MM.1S (cell line): ENCODE data around the gene ADARB2.

Source experiments
- DNase-seq: peaks from one replicate; pipeline ENCODE4 v3.0.0-alpha.2; 2015
- H2AFZ ChIP-seq: fragments of 300-600 bp; sonication (generic); 2 replicates; pipeline ENCODE4 v1.6.0; 2016; ENCODE audit warnings: antibody characterized with exemption, low read length
- H3F3A ChIP-seq: fragments of 300-600 bp; sonication (generic); 2 replicates; pipeline ENCODE4 v1.6.1; 2016; ENCODE audit warnings: mild to moderate bottlenecking, antibody characterized with exemption, low read length, moderate library complexity, mixed read lengths; ENCODE audit not compliant: insufficient read depth
- H3K27ac ChIP-seq: fragments of 300-600 bp; sonication (generic); 2 replicates; pipeline ENCODE4 v1.5.1; 2016; ENCODE audit warnings: mild to moderate bottlenecking, low read length
- H3K27me3 ChIP-seq: fragments of 300-600 bp; sonication (generic); replicated peaks from 2 replicates; pipeline ENCODE4 v1.6.0; 2016; ENCODE audit warnings: low read length; ENCODE audit not compliant: insufficient read depth
- H3K36me3 ChIP-seq: fragments of 300-600 bp; sonication (generic); replicated peaks from 2 replicates; pipeline ENCODE4 v1.6.1; 2016; ENCODE audit warnings: mild to moderate bottlenecking, low read length, mixed read lengths; ENCODE audit not compliant: insufficient read depth
- H3K4me1 ChIP-seq: fragments of 300-600 bp; sonication (generic); 2 replicates; pipeline ENCODE4 v1.6.1; 2016; ENCODE audit warnings: low read length, mixed read lengths
- H3K4me2 ChIP-seq: fragments of 300-600 bp; sonication (generic); 2 replicates; pipeline ENCODE4 v1.6.0; 2016; ENCODE audit warnings: low read depth, low read length
- H3K4me3 ChIP-seq: fragments of 300-600 bp; sonication (generic); 2 replicates; pipeline ENCODE4 v1.5.1; 2016; ENCODE audit warnings: low read length, mixed read lengths
- H3K79me2 ChIP-seq: fragments of 300-600 bp; sonication (generic); 2 replicates; pipeline ENCODE4 v1.6.1; 2016; ENCODE audit warnings: mixed run types, low read length, mixed read lengths
- H3K9ac ChIP-seq: fragments of 300-600 bp; sonication (generic); 2 replicates; pipeline ENCODE4 v1.6.1; 2016; ENCODE audit warnings: low read length, mixed read lengths
- H3K9me2 ChIP-seq: fragments of 300-600 bp; sonication (generic); replicated peaks from 2 replicates; pipeline ENCODE4 v1.6.1; 2016; ENCODE audit warnings: mild to moderate bottlenecking, low read length, mixed read lengths; ENCODE audit not compliant: insufficient read depth
- H3K9me3 ChIP-seq: fragments of 300-600 bp; sonication (generic); replicated peaks from 2 replicates; pipeline ENCODE4 v1.6.1; 2016; ENCODE audit warnings: mild to moderate bottlenecking, low read length, mixed read lengths; ENCODE audit not compliant: insufficient read depth
- H4K20me1 ChIP-seq: fragments of 300-600 bp; sonication (generic); 2 replicates; pipeline ENCODE4 v1.6.1; 2016; ENCODE audit warnings: mild to moderate bottlenecking, low read length, moderate library complexity, mixed read lengths; ENCODE audit not compliant: insufficient read depth
- EZH2 ChIP-seq: fragments of 300-600 bp; sonication (generic); optimal IDR thresholded peaks from 2 replicates; pipeline ENCODE3; 2017; ENCODE audit warnings: low read depth, mild to moderate bottlenecking, antibody characterized with exemption, low read length, mixed read lengths
- EZH2phosphoT487 ChIP-seq: fragments of 300-600 bp; sonication (generic); IDR thresholded peaks from 2 replicates; pipeline ENCODE4 v1.6.1; 2018; ENCODE audit warnings: antibody characterized with exemption, low read length
- TF ChIP-seq, protein P1 (sequence below): fragments of 300-600 bp; sonication (generic); IDR thresholded peaks from 2 replicates; pipeline ENCODE4 v1.5.1; 2016; ENCODE audit warnings: antibody characterized with exemption, low read length, mixed read lengths

ADARB2 gene

DNA sequence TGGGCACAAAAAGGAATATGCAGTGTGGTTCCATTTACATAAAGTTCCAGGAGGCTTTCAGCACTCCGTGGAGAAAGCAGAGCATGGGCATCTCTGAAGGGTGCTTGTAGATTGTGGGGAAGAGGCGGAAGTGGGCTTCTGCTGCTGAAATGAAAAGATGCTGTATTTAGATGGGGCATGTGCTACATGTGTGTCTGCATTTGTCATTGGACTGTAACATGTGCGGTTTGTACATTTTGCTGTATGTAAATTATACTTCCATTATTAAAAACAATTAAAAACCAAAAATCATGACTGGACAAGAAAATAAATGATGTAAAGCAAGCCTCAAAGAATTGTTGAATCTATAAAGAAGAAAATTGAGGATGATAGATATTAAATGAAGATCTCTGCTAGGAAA, 347.1 kb downstream of the ADARB2 start:
- no peak for DNase-seq
- H3K4me3 ChIP-seq: no peak overlapping the region
- no peaks in the 10 kb centered on the region for H3K9me3 ChIP-seq

DNA sequence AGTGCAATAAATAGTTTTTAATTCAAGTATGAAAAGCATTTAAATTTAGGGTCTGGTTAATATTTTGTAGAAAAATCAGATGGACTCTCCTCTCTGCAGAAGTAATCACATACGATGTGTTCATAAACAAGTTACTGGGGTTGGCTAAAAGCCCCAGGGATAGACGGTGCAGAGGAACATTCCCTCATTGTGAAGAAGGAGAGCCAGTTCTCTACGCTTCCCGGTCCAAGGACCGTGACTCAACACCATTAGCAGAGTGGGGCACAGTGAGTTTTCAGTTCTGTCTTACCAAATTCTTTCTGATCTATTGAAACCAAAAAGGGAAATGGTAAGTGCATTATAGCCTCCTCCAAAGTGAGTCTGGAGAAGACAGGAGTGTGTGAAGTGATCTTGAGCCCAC, 353.3 kb downstream of the ADARB2 start:
- no peak overlapping the region for H3K4me3 ChIP-seq
- no peak overlapping the region for H3K9ac ChIP-seq
- no peaks in the 10 kb centered on the region; the same call in 1 of the 2 replicates for H3K27me3 ChIP-seq
- no peaks in the 10 kb centered on the region for H3K9me3 ChIP-seq
- no peaks in the 10 kb centered on the region for H3F3A ChIP-seq
- H2AFZ ChIP-seq: no peak overlapping the region
- DNase-seq: no peak
- H4K20me1 ChIP-seq: no peaks in the 10 kb centered on the region
- H3K27ac ChIP-seq: no peak overlapping the region
- no peaks in the 10 kb centered on the region for H3K4me1 ChIP-seq
- H3K36me3 ChIP-seq: no peaks in the 10 kb centered on the region
- no peaks in the 10 kb centered on the region for H3K79me2 ChIP-seq
- H3K4me2 ChIP-seq: no peak overlapping the region
- TF ChIP-seq EZH2 (no peak), EZH2phosphoT487 (no peak)
- TF ChIP-seq, protein P1, sequence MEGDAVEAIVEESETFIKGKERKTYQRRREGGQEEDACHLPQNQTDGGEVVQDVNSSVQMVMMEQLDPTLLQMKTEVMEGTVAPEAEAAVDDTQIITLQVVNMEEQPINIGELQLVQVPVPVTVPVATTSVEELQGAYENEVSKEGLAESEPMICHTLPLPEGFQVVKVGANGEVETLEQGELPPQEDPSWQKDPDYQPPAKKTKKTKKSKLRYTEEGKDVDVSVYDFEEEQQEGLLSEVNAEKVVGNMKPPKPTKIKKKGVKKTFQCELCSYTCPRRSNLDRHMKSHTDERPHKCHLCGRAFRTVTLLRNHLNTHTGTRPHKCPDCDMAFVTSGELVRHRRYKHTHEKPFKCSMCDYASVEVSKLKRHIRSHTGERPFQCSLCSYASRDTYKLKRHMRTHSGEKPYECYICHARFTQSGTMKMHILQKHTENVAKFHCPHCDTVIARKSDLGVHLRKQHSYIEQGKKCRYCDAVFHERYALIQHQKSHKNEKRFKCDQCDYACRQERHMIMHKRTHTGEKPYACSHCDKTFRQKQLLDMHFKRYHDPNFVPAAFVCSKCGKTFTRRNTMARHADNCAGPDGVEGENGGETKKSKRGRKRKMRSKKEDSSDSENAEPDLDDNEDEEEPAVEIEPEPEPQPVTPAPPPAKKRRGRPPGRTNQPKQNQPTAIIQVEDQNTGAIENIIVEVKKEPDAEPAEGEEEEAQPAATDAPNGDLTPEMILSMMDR: no peak
- no peaks in the 10 kb centered on the region for H3K9me2 ChIP-seq

More for the DNA sequence above, 347.1 kb downstream of the ADARB2 start:
- H3F3A ChIP-seq: no peaks in the 10 kb centered on the region
- H3K4me2 ChIP-seq: no peak overlapping the region
- no peaks in the 10 kb centered on the region for H3K9me2 ChIP-seq
- no peaks in the 10 kb centered on the region for H3K79me2 ChIP-seq
- no peak overlapping the region for H3K9ac ChIP-seq
- H3K27ac ChIP-seq: no peak overlapping the region
- H4K20me1 ChIP-seq: no peaks in the 10 kb centered on the region
- no peak overlapping the region for H2AFZ ChIP-seq
- H3K27me3 ChIP-seq: no peaks in the 10 kb centered on the region
- no peaks in the 10 kb centered on the region for H3K36me3 ChIP-seq
- TF ChIP-seq EZH2: no peak
- TF ChIP-seq, protein P1: no peak
- H3K4me1 ChIP-seq: no peaks in the 10 kb centered on the region

DNA sequence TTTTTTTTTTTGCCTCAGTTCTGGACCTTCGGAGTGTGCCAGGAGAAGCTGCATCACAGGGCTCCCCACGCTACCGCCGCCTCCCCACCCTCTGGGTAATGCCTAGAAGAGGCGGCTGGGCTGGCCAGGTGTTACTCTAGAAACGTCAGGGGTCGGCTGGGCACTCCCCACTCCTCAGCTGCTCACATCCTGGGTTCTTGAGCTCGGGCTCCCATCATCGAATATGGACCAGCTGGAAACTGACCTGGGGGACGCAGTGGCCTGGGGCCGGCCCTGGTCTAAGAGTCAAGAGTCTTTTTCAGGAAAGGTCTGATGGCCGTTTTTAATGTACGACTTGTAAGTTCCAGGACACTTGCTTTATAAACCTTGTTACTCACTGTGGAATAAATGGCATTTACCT, 354.6 kb downstream of the ADARB2 start:
- H3K36me3 ChIP-seq: no peaks in the 10 kb centered on the region
- H3K27ac ChIP-seq: no peak overlapping the region
- no peak overlapping the region for H3K4me3 ChIP-seq
- H3K9ac ChIP-seq: no peak overlapping the region
- no peak for DNase-seq
- H3F3A ChIP-seq: no peaks in the 10 kb centered on the region
- no peaks in the 10 kb centered on the region for H4K20me1 ChIP-seq
- no peaks in the 10 kb centered on the region for H3K79me2 ChIP-seq
- TF ChIP-seq EZH2: no peak
- TF ChIP-seq, protein P1: no peak
- TF ChIP-seq EZH2phosphoT487: no peak
- H3K4me1 ChIP-seq: no peaks in the 10 kb centered on the region
- H3K4me2 ChIP-seq: no peak overlapping the region
- no peak overlapping the region for H2AFZ ChIP-seq
- no peaks in the 10 kb centered on the region for H3K9me3 ChIP-seq
- H3K27me3 ChIP-seq: no peaks in the 10 kb centered on the region; the same call in 1 of the 2 replicates
- H3K9me2 ChIP-seq: no peaks in the 10 kb centered on the region
